ENCODE results near the gene LRFN5. TPM values are rescaled to one million over a fixed set of nuclear protein-coding genes. Genes with fewer than 3 reads are reported as not detected.
"Not testable (repeated sequence)": the region's sequence is repeated elsewhere in the genome, so short reads cannot be mapped to it uniquely, and the experiment has no call there.

LRFN5 gene
- total and polyA plus RNA-seq, 7 donors: 0.06 to 1.3 (median 0.27) TPM

DNA sequence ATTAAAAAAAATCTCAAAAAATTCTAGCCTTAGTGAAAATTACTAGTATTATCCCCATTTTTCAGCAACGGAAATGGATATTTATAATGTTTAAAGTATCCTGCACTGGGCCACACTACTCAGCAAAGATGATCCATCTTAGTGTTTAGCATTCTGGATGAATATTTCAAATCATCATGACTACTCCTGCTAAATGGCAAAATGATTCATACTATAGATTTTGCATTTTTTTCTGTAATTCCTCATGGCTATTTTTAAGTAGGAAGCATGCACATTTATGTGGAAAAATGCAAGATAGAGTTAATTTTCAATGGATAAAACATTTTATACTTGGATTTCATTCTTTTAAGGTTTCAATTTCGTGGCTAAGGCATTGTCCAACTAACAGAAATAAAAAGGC, 59.6 kb downstream of the LRFN5 start:
- ATAC-seq: no peak
- DNase-seq: no peak
- H3K4me3 ChIP-seq: no peak overlapping the region
- no peak overlapping the region for H3K27ac ChIP-seq
- no peak for TF ChIP-seq CTCF (IDR thresholded peaks at IDR 0.05)
- WGBS, 3 donors: 40 to 50% (median 49%) methylated on average over 2 of the region's 2 CpGs
- no peaks in the 10 kb centered on the region for H3K4me1 ChIP-seq
- no peaks in the 10 kb centered on the region for H3K9me3 ChIP-seq
- H3K27me3 ChIP-seq (ENCODE audit: insufficient read depth in 3 of 3, low read length in 2 of 3): no peaks in the 10 kb centered on the region
- H3K36me3 ChIP-seq (ENCODE audit: insufficient read depth in 1 of 2, low read depth in 1 of 2): no peaks in the 10 kb centered on the region
- intact Hi-C loops (cut with DNase I): no loop called here

- no peaks in the 10 kb centered on the region for H3K27me3 ChIP-seq (ENCODE audit: insufficient read depth in 3 of 3, low read length in 2 of 3)
- DNase-seq: no peak
- intact Hi-C loops (cut with DNase I): no loop called here
- H3K4me1 ChIP-seq: no peaks in the 10 kb centered on the region
- no peak for TF ChIP-seq CTCF (IDR thresholded peaks at IDR 0.05)
- WGBS, 3 donors: 21 to 27% (median 27%) methylated on average over 1 of the region's 1 CpG
- no peaks in the 10 kb centered on the region for H3K9me3 ChIP-seq
- H3K27ac ChIP-seq: no peak overlapping the region
- ATAC-seq: no peak
- H3K4me3 ChIP-seq: no peak overlapping the region
- no peaks in the 10 kb centered on the region for H3K36me3 ChIP-seq (ENCODE audit: insufficient read depth in 1 of 2, low read depth in 1 of 2)
Observed at GRCh38 chr14:41668356-41668755, 61.7 kb downstream of the LRFN5 start.

DNA sequence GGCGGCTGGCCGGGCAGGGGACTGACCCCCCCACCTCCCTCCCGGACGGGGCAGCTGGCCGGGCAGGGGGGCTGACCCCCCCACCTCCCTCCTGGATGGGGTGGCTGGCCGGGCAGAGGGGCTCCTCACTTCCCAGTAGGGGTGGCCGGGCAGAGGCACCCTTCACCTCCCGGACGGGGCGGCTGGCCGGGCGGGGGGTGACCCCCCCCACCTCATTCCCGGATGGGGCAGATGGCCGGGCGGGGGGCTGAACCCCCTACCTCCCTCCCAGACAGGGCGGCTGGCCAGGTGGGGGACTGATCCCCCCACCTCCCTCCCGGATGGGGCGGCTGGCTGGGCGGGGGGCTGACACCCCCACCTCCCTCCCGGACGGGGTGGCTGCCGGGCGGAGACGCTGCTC, 66.9 kb downstream of the LRFN5 start:
- H3K9me3 ChIP-seq; H3K4me1 ChIP-seq; ATAC-seq; H3K27me3 ChIP-seq (ENCODE audit: insufficient read depth in 3 of 3, low read length in 2 of 3); H3K4me3 ChIP-seq; intact Hi-C loops (cut with DNase I); H3K36me3 ChIP-seq (ENCODE audit: insufficient read depth in 1 of 2, low read depth in 1 of 2); H3K27ac ChIP-seq: not testable (repeated sequence)
- DNase-seq: peak in 1 of 2 donors; percentile 38
- WGBS, 3 donors: 95 to 100% (median 96%) methylated on average over 11 to 24 of the region's 24 CpGs

DNA sequence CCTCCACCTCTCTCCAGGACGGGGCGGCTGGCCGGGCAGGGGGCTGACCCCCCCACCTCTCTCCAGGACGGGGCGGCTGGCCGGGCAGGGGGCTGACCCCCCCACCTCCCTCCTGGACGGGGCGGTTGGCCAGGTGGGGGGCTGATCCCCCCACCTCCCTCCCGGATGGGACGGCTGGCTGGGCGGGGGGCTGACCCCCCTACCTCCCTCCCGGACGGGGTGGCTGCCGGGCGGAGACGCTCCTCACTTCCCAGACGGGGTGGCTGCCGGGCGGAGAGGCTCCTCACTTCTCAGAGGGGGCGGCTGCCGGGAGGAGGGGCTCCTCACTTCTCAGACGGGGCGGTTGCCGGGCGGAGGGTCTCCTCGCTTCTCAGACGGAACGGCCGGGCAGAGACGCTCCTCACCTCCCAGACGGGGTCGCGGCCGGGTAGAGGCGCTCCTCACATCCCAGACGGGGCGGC, 67.9 kb downstream of the LRFN5 start:
- H3K9me3 ChIP-seq; ATAC-seq; H3K27ac ChIP-seq; intact Hi-C loops (cut with DNase I); H3K36me3 ChIP-seq (ENCODE audit: insufficient read depth in 1 of 2, low read depth in 1 of 2); H3K27me3 ChIP-seq (ENCODE audit: insufficient read depth in 3 of 3, low read length in 2 of 3); H3K4me1 ChIP-seq; H3K4me3 ChIP-seq: not testable (repeated sequence)
- WGBS, 3 donors: 91 to 98% (median 93%) methylated on average over 22 to 37 of the region's 37 CpGs
- DNase-seq: peak in 1 of 2 donors; percentile 36

GRCh38 chr14:41699486-41699885, 92.8 kb downstream of the LRFN5 start:
- ATAC-seq: no peak
- no peaks in the 10 kb centered on the region for H3K27me3 ChIP-seq (ENCODE audit: insufficient read depth in 3 of 3, low read length in 2 of 3)
- no peaks in the 10 kb centered on the region for H3K9me3 ChIP-seq
- TF ChIP-seq CTCF (IDR thresholded peaks at IDR 0.05): no peak
- H3K4me3 ChIP-seq: no peak overlapping the region
- no peak overlapping the region for H3K27ac ChIP-seq
- intact Hi-C loops (cut with DNase I): no loop called here
- no peak for DNase-seq
- H3K4me1 ChIP-seq: no peaks in the 10 kb centered on the region
- 31 to 37% (median 33%) methylated on average over 3 of the region's 3 CpGs for WGBS, 3 donors
- no peaks in the 10 kb centered on the region for H3K36me3 ChIP-seq (ENCODE audit: insufficient read depth in 1 of 2, low read depth in 1 of 2)

GRCh38 chr14:41718477-41719166, 111.9 kb downstream of the LRFN5 start:
- no peak overlapping the region for H3K4me3 ChIP-seq
- no peak overlapping the region for H3K27ac ChIP-seq
- 55 to 64% (median 58%) methylated on average over 5 of the region's 5 CpGs for WGBS, 3 donors
- intact Hi-C loops (cut with DNase I): no loop called here
- DNase-seq (no peak), ATAC-seq (no peak)
- no peaks in the 10 kb centered on the region for H3K36me3 ChIP-seq (ENCODE audit: insufficient read depth in 1 of 2, low read depth in 1 of 2)
- no peaks in the 10 kb centered on the region for H3K9me3 ChIP-seq
- no peaks in the 10 kb centered on the region for H3K4me1 ChIP-seq
- no peaks in the 10 kb centered on the region for H3K27me3 ChIP-seq (ENCODE audit: insufficient read depth in 3 of 3, low read length in 2 of 3)
- TF ChIP-seq CTCF (IDR thresholded peaks at IDR 0.05): no peak
